T-helper 2 cell (primary cell): ENCODE measurements around the gene ADD2.

Source experiments
- DNase-seq, 5 experiments: peaks; one replicate each; pipeline versions ENCODE4 v3.0.0 to v3.0.0-alpha.2; 2012 to 2022

The ADD2 gene

GRCh38 chr2:70670626-70671025 is 97.4 kb downstream of the ADD2 start:
- DNase-seq = no peak

- DNase-seq = no peak
Measured at GRCh38 chr2:70670202-70670601, 97.8 kb downstream of the ADD2 start.

- no peak for DNase-seq
Measured at GRCh38 chr2:70668911-70669310, 99.1 kb downstream of the ADD2 start.

- no peak for DNase-seq
Measured at GRCh38 chr2:70668432-70668831, 99.6 kb downstream of the ADD2 start.

GRCh38 chr2:70664525-70664924 is 103.5 kb downstream of the ADD2 start:
- DNase-seq = peak in 1 of 5 experiments; percentile 81

GRCh38 chr2:70663411-70663810 is 104.6 kb downstream of the ADD2 start:
- no peak for DNase-seq

GRCh38 chr2:70659551-70659950 is 108.4 kb downstream of the ADD2 start:
- no peak for DNase-seq

- no peak for DNase-seq
Measured at GRCh38 chr2:70658476-70658875, 109.5 kb downstream of the ADD2 start.

- DNase-seq = no peak
Measured at GRCh38 chr2:70657246-70657645, 110.8 kb downstream of the ADD2 start.

- peak in 1 of 5 experiments; percentile 55 for DNase-seq
Measured at GRCh38 chr2:70656421-70657010, 111.5 kb downstream of the ADD2 start.

- DNase-seq = no peak
Measured at GRCh38 chr2:70655786-70656185, 112.2 kb downstream of the ADD2 start.

GRCh38 chr2:70655211-70655610 is 112.8 kb downstream of the ADD2 start:
- DNase-seq = peak in 1 of 5 experiments; percentile 61

- DNase-seq = no peak
Measured at GRCh38 chr2:70651727-70652126, 116.3 kb downstream of the ADD2 start.

- DNase-seq = no peak
Measured at GRCh38 chr2:70651014-70651413, 117.0 kb downstream of the ADD2 start.

- no peak for DNase-seq
Measured at GRCh38 chr2:70648961-70649360, 119.0 kb downstream of the ADD2 start.

- DNase-seq = peak; percentile 19 to 69 (median 47)
Measured at GRCh38 chr2:70647873-70648481, 120.0 kb downstream of the ADD2 start.

- DNase-seq = no peak
Measured at GRCh38 chr2:70646420-70646818, 121.6 kb downstream of the ADD2 start.

GRCh38 chr2:70645733-70646419 is 122.1 kb downstream of the ADD2 start:
- no peak for DNase-seq

GRCh38 chr2:70643715-70644114 is 124.3 kb downstream of the ADD2 start:
- peak in 1 of 5 experiments; percentile 42 for DNase-seq

- DNase-seq = no peak
Measured at GRCh38 chr2:70641263-70641784, 126.7 kb downstream of the ADD2 start.

GRCh38 chr2:70639841-70640436 is 128.1 kb downstream of the ADD2 start:
- DNase-seq = peak in 1 of 5 experiments; percentile 53

GRCh38 chr2:70638561-70638960 is 129.4 kb downstream of the ADD2 start:
- peak in 1 of 5 experiments; percentile 59 for DNase-seq

- no peak for DNase-seq
Measured at GRCh38 chr2:70633508-70633907, 134.5 kb downstream of the ADD2 start.
